Neutrophil (primary cell): Measurements from ENCODE around the gene RD3L.

Source experiments
- H3K27ac ChIP-seq: fragments of 200-600 bp; sonication (generic); 2 replicates; pipeline ENCODE4 v1.5.1; 2016; ENCODE audit warnings: mild to moderate bottlenecking, moderate library complexity
- H3K27me3 ChIP-seq: fragments of 200-600 bp; sonication (generic); 2 replicates; pipeline ENCODE4 v1.6.0; 2016; ENCODE audit warnings: mild to moderate bottlenecking
- H3K36me3 ChIP-seq: fragments of 200-600 bp; sonication (generic); 2 replicates; pipeline ENCODE4 v1.5.1; 2017
- H3K4me1 ChIP-seq, 2 experiments: fragments of 200-600 bp in 1 of 2; sonication (generic) in 1 of 2; 1 replicate in 1 of 2; 2 replicates in 1 of 2; pipeline versions ENCODE4 v1.5.1 to v1.6.1; 2013 to 2016; ENCODE audit warnings: low read depth in 1 of 2, low read length in 1 of 2, mild to moderate bottlenecking in 1 of 2, moderate library complexity in 1 of 2; ENCODE audit not compliant: control insufficient read depth in 1 of 2, insufficient read depth in 1 of 2
- H3K4me3 ChIP-seq, 2 experiments: fragments of 200-600 bp in 1 of 2; sonication (generic) in 1 of 2; 1 replicate in 1 of 2; 2 replicates in 1 of 2; pipeline ENCODE4 v1.5.1; 2013 to 2016; ENCODE audit warnings: low read depth in 1 of 2, low read length in 1 of 2, mild to moderate bottlenecking in 1 of 2, moderate library complexity in 1 of 2
- H3K9me3 ChIP-seq: fragments of 200-600 bp; sonication (generic); 2 replicates; pipeline ENCODE4 v1.5.1; 2016
- CTCF ChIP-seq: fragments of 200-600 bp; sonication (generic); IDR thresholded peaks from 2 replicates; pipeline ENCODE4 v1.5.1; 2016; ENCODE audit warnings: antibody characterized with exemption

Gene RD3L

GRCh38 chr14:103920981-103921854 lies 21.1 kb downstream of the RD3L start:
- Histone ChIP-seq H3K27me3 (peaks cover 8% of the 10 kb centered on the region), H3K27ac (peak overlapping the region; percentile 88), H3K4me3 (peak overlapping the region; percentile 78 to 85), H3K36me3 (peaks cover 18% of the 10 kb centered on the region), H3K9me3 (no peaks in the 10 kb centered on the region), H3K4me1 (peaks cover 19 to 21% of the 10 kb centered on the region in 2 experiments)
- peak; percentile 99 for TF ChIP-seq CTCF

GRCh38 chr14:103916636-103917262 lies 25.6 kb downstream of the RD3L start:
- no peak overlapping the region for H3K27ac ChIP-seq
- peaks cover 63% of the 10 kb centered on the region for H3K36me3 ChIP-seq
- no peak for TF ChIP-seq CTCF
- H3K4me3 ChIP-seq: no peak overlapping the region
- H3K4me1 ChIP-seq: peaks cover 16% of the 10 kb centered on the region in 2 experiments
- H3K27me3 ChIP-seq: no peaks in the 10 kb centered on the region
- H3K9me3 ChIP-seq: no peaks in the 10 kb centered on the region

- peaks cover 74% of the 10 kb centered on the region for H3K36me3 ChIP-seq
- no peak overlapping the region for H3K27ac ChIP-seq
- H3K27me3 ChIP-seq: no peaks in the 10 kb centered on the region
- H3K4me1 ChIP-seq: peaks cover 8% of the 10 kb centered on the region in 2 experiments
- no peak overlapping the region for H3K4me3 ChIP-seq
- TF ChIP-seq CTCF: no peak
- no peaks in the 10 kb centered on the region for H3K9me3 ChIP-seq
Observed at GRCh38 chr14:103915616-103916015, 26.7 kb downstream of the RD3L start.

GRCh38 chr14:103910984-103911383 lies 31.3 kb downstream of the RD3L start:
- Histone ChIP-seq H3K27ac (no peak overlapping the region), H3K9me3 (no peaks in the 10 kb centered on the region), H3K4me1 (peaks cover 0 to 5% of the 10 kb centered on the region in 2 experiments), H3K27me3 (peaks cover 5% of the 10 kb centered on the region), H3K36me3 (peaks cover 55% of the 10 kb centered on the region), H3K4me3 (no peak overlapping the region)
- TF ChIP-seq CTCF: no peak

GRCh38 chr14:103910262-103910935 lies 31.9 kb downstream of the RD3L start:
- Histone ChIP-seq H3K4me3 (no peak overlapping the region), H3K27ac (no peak overlapping the region), H3K4me1 (peaks cover 0 to 5% of the 10 kb centered on the region in 2 experiments), H3K27me3 (peaks cover 11% of the 10 kb centered on the region), H3K36me3 (peaks cover 49% of the 10 kb centered on the region), H3K9me3 (no peaks in the 10 kb centered on the region)
- peak; percentile 63 for TF ChIP-seq CTCF
